Muscle of leg (tissue), 11 donors: ENCODE measurements around the gene TBX1. TPM values are rescaled to one million over a fixed set of nuclear protein-coding genes. Genes with fewer than 3 reads are reported as not detected.

Experiments used
- DNase-seq: peaks from one replicate; pipeline ENCODE4 v3.0.0; 2013
- H3K27ac ChIP-seq: one replicate; pipeline ENCODE4 v1.5.1; 2013; ENCODE audit warnings: mild to moderate bottlenecking, low read length, control low read depth
- H3K27me3 ChIP-seq: one replicate; pipeline ENCODE4 v1.6.1; 2013; ENCODE audit warnings: low read length; ENCODE audit not compliant: control insufficient read depth, insufficient read depth
- H3K36me3 ChIP-seq: one replicate; pipeline ENCODE4 v1.6.1; 2013; ENCODE audit warnings: low read length; ENCODE audit not compliant: control insufficient read depth, insufficient read depth
- H3K4me1 ChIP-seq: one replicate; pipeline ENCODE4 v1.6.1; 2013; ENCODE audit warnings: low read length; ENCODE audit not compliant: control insufficient read depth, insufficient read depth
- H3K4me3 ChIP-seq: one replicate; pipeline ENCODE4 v1.5.1; 2013; ENCODE audit warnings: low read length, control low read depth
- H3K9me3 ChIP-seq: replicated peaks from 2 replicates; pipeline ENCODE4 v1.6.1; 2013; ENCODE audit warnings: low read depth, low read length; ENCODE audit not compliant: control insufficient read depth
- WGBS: methylation state at CpG from one replicate; pipeline ENCODE4 v1.1.5; 2013; ENCODE audit warnings: missing lambda C conversion rate; ENCODE audit not compliant: insufficient coverage; 5-methylcytosine and 5-hydroxymethylcytosine counted together
- polyA plus RNA-seq, 8 donors: library from polyadenylated mRNA; unstranded; fragments of 120-200 nt; gene quantifications; one replicate each; pipeline versions ENCODE4 v1.2.1 to v1.2.3, GENCODE V29; 2013; ENCODE audit warnings: inconsistent platforms in 1 of 8, low replicate concordance in 1 of 8; ENCODE audit not compliant: insufficient read length in 8 of 8, insufficient read depth in 1 of 8
- total RNA-seq: library from RNA; stranded (reverse); fragments of 120-200 nt; gene quantifications from one replicate; pipeline ENCODE4 v1.2.4, GENCODE V29; 2013

TBX1 gene
- total and polyA plus RNA-seq, 9 donors, result 7.2 to 50.3 (median 11.9) TPM

DNA sequence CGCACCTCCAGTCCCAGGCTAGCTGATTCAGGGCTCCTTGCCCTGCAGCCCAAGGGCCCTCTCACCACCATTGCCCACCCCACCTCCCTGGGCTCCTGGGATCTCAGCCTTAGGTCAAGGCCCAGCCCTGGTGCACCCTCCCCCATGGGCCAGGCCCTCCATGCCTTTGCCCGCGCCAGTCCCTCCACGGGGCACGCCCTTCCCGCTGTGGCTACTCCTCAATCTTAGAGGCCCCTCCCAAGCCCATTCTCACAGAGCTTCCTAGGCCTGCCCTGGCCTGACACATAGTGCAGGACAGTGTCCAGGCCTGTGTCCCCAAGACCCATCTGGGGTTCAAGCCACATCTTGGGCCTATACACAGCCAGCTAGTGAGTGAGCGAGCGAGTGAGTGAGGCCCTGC, 30.4 kb upstream of the TBX1 start:
- no peak for DNase-seq
- no peak overlapping the region for H3K27ac ChIP-seq

DNA sequence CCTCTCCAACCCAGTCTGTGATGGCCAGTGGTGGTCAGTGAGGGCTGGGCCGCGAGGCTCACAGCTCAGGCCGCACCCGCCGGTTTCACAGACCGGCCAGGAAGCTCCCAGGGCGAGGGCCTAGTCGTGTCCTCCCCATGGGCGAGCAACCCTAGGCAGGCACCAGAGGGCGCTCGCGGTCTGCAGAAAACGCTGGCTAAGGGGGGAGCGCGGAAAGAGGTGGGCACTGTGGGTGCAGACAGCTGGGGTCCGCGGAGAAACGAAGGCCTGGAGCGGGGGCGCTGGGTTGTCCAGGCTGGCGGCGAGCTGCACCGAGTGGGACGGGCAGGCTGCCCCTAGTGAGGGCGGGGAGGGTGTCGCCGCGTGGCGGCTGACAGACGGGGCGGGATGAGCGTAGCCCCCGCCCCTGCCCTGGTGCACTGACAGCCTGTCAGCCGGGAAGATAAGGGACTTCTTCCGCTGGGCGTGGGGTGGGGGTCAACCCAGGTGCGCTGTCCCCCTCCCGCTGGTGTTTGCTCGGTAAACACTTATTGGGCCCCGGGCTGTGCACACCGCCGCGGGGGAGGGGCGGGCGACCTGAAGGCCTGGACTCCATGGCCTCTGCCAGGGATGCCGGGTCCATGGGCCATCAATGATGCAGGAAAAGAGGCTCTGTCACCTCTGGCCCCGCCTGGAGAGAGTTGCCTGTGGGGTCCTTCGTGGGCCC, 29.8 kb upstream of the TBX1 start:
- H3K9me3 ChIP-seq, result no peaks in the 10 kb centered on the region
- H3K4me1 ChIP-seq, result peaks cover 26% of the 10 kb centered on the region
- no peaks in the 10 kb centered on the region for H3K36me3 ChIP-seq
- peaks cover 9% of the 10 kb centered on the region for H3K27me3 ChIP-seq
- H3K4me3 ChIP-seq, result peak overlapping the region; percentile 37
- 4% methylated on average over 47 of the region's 48 CpGs for WGBS
- no peak overlapping the region for H3K27ac ChIP-seq
- peak; percentile 87 for DNase-seq

More for the DNA sequence above, 30.4 kb upstream of the TBX1 start:
- WGBS, result 97% methylated on average over 8 of the region's 8 CpGs
- no peaks in the 10 kb centered on the region for H3K36me3 ChIP-seq
- H3K4me1 ChIP-seq, result peaks cover 26% of the 10 kb centered on the region
- H3K9me3 ChIP-seq, result no peaks in the 10 kb centered on the region
- H3K4me3 ChIP-seq, result no peak overlapping the region
- H3K27me3 ChIP-seq, result peaks cover 16% of the 10 kb centered on the region

DNA sequence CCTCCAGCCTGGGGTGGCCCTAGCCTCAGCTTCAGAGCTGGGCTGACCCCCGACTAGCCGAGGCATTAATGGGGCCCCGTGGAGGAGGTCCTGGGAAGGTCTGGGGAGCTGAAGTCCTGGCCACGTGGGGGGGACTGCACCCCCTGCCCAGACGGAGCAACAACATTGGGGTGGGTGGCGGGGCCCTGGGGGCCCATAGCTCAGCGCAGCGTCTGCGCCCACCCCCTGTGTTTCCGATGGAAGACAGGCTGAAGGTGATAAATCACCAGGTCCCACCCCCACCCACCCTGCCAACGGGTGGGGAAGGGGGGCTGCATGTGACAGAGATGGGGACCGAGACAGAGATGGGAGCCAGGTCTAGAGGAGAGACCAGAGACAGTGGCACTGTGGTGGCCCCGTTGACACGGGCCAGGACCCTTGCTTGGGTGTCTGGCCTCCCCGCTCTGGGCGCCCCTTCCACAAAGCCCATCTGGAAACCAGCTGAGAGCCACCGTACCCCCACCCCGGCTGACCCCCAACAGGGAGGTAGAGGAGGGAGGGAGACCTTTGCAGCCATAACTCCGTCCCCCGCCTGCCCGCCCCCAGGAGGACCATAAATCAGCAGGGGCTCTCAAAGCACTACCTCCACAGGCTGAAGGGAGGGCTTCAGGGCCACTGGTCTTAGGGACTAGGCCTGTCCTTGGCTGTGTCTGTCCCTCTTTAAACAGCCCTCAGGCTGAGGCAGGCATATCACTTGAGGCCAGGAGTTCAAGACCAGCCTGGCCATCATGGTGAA, 29.0 kb upstream of the TBX1 start:
- no peak overlapping the region for H3K4me3 ChIP-seq
- H3K4me1 ChIP-seq, result peaks cover 26% of the 10 kb centered on the region
- 29% methylated on average over 5 of the region's 21 CpGs for WGBS

DNA sequence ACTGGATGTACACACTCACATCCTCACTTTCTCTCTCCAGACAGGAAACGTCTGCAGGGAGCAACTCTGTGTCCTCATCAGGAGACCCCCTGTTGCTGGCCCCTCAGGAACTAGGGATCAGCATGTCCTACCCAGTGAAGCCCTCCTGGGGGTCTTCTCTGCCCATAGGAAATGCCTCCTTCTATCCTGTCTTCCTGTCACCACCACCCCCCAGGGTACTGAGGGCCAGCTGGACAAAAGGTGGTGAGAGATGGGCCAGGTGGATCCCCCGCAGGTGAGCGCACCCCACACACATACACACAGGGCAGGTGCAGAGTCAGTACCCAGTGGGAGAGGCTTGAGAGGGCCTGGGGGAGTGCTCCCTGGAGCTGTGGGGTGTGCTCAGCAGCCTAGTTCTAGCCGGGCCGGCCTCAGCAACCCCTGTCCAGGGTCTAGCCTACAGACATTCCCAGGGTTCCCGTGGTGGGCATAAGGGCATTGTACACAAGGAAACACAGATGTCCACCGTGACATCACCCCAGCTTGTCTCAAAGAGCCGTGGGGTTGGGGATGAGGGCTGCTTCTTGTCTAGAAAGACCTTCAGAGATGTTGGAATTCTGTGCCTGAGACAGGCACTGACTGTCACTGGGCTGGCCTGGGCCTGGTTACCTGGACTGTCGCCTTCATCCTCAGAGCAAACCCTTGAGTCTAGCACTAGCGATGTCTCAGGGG, 28.0 kb upstream of the TBX1 start:
- H3K4me1 ChIP-seq, result peaks cover 26% of the 10 kb centered on the region
- peaks cover 7% of the 10 kb centered on the region for H3K27me3 ChIP-seq
- H3K36me3 ChIP-seq, result no peaks in the 10 kb centered on the region
- no peak overlapping the region for H3K27ac ChIP-seq
- DNase-seq, result no peak
- no peak overlapping the region for H3K4me3 ChIP-seq
- no peaks in the 10 kb centered on the region for H3K9me3 ChIP-seq
- 68% methylated on average over 4 of the region's 10 CpGs for WGBS

More for the DNA sequence above, 29.0 kb upstream of the TBX1 start:
- H3K36me3 ChIP-seq, result no peaks in the 10 kb centered on the region
- DNase-seq, result no peak
- H3K9me3 ChIP-seq, result no peaks in the 10 kb centered on the region
- peaks cover 9% of the 10 kb centered on the region for H3K27me3 ChIP-seq
- H3K27ac ChIP-seq, result no peak overlapping the region

DNA sequence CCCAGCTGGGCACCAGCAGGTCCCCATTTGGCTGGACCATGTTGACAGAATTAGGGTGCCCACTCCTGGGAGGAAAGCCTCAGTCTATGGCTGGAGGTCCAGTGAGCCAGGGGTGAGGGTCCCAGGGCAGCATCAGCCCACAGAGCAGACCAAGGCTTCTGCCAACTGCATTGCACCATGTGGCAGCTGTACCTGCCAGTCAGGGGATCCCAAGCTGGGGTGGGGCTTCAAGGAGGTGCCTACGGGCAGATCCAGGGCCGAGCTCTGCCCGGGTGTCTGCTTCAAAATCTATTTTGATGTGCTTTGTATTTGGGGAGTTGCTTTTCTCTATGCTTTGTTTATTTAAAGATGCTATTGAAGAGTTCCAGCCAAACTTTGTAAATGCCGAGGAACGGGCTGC, 26.8 kb upstream of the TBX1 start:
- WGBS, result 46% methylated on average over 3 of the region's 5 CpGs
- Histone ChIP-seq H3K36me3 (no peaks in the 10 kb centered on the region), H3K4me3 (no peak overlapping the region), H3K27ac (no peak overlapping the region), H3K4me1 (peaks cover 25% of the 10 kb centered on the region), H3K27me3 (peaks cover 5% of the 10 kb centered on the region), H3K9me3 (no peaks in the 10 kb centered on the region)
- no peak for DNase-seq

DNA sequence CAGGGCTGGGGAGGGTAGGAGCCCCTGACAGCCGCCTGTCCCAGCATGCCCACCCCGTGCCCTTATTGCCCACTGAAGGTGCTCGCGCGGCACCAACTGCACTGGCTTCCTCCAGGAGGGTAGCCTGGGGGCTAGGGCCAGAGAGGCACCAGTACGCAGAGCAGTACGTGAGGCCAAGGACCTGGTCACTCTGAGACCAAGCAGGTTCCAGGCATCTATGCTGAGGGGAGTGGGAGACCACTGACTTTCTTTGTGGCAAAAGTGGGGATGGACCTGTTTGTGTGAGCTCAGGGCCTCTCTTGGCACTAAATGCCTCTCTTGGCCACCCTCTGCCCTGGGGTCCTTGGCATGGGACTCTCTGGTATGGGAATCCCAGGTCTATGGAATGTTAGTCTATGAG, 26.4 kb upstream of the TBX1 start:
- 89% methylated on average over 6 of the region's 7 CpGs for WGBS
- H3K9me3 ChIP-seq, result no peaks in the 10 kb centered on the region
- no peaks in the 10 kb centered on the region for H3K36me3 ChIP-seq
- peaks cover 25% of the 10 kb centered on the region for H3K4me1 ChIP-seq
- no peak for DNase-seq
- H3K27me3 ChIP-seq, result peaks cover 5% of the 10 kb centered on the region
- H3K4me3 ChIP-seq, result no peak overlapping the region
- no peak overlapping the region for H3K27ac ChIP-seq

GRCh38 chr22:19734837-19735382, 25.7 kb upstream of the TBX1 start:
- peaks cover 5% of the 10 kb centered on the region for H3K27me3 ChIP-seq
- peaks cover 32% of the 10 kb centered on the region for H3K4me1 ChIP-seq
- WGBS, result 71% methylated on average over 4 of the region's 5 CpGs
- no peak for DNase-seq
- no peaks in the 10 kb centered on the region for H3K9me3 ChIP-seq
- H3K36me3 ChIP-seq, result no peaks in the 10 kb centered on the region
- H3K4me3 ChIP-seq, result no peak overlapping the region
- no peak overlapping the region for H3K27ac ChIP-seq

- Histone ChIP-seq H3K4me1 (peaks cover 34% of the 10 kb centered on the region), H3K36me3 (no peaks in the 10 kb centered on the region), H3K4me3 (no peak overlapping the region), H3K27me3 (peaks cover 5% of the 10 kb centered on the region), H3K27ac (no peak overlapping the region), H3K9me3 (no peaks in the 10 kb centered on the region)
- 51% methylated on average over 16 of the region's 21 CpGs for whole genome bisulfite sequencing
- DNase-seq, result no peak
Observed at GRCh38 chr22:19735665-19736510, 24.7 kb upstream of the TBX1 start.

GRCh38 chr22:19737846-19738663, 22.5 kb upstream of the TBX1 start:
- Histone ChIP-seq H3K4me3 (no peak overlapping the region), H3K36me3 (no peaks in the 10 kb centered on the region), H3K9me3 (no peaks in the 10 kb centered on the region), H3K4me1 (peaks cover 46% of the 10 kb centered on the region), H3K27ac (no peak overlapping the region), H3K27me3 (peaks cover 3% of the 10 kb centered on the region)
- no peak for DNase-seq
- 75% methylated on average over 10 of the region's 17 CpGs for whole genome bisulfite sequencing
